ENCODE results near the gene UBE2E2. TPM values are rescaled to one million over a fixed set of nuclear protein-coding genes. Genes with fewer than 3 reads are reported as not detected.

Gene UBE2E2
- total RNA-seq, 1 experiment from 2014 or later = 12.2 TPM

- DNase-seq (ENCODE audit: low read depth) = no peak
Observed at GRCh38 chr3:23533996-23534395, 330.9 kb downstream of the UBE2E2 start.

GRCh38 chr3:23537101-23537551 lies 334.0 kb downstream of the UBE2E2 start:
- DNase-seq (ENCODE audit: low read depth) = no peak

DNA sequence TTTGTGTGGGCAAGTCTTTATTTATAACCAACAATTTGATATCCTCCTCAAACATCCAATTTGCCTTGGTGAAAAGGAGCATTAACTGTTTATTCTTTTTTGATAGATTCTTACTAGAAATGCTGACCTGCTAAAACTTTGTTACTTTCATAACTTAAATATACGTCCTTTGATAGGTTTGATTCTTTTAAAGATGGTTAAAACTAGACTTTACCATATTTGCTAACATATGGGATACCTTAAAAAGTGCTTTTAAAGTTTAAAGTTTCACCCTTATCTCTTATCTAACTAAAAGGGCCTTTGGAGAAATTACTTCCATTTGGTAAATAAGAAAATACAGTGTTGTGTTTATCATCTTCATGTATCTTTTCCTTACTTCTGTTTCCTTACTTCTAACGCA lies 336.1 kb downstream of the UBE2E2 start:
- DNase-seq (ENCODE audit: low read depth) = no peak

GRCh38 chr3:23540600-23540999 lies 337.5 kb downstream of the UBE2E2 start:
- peak; percentile 5 for DNase-seq (ENCODE audit: low read depth)

DNA sequence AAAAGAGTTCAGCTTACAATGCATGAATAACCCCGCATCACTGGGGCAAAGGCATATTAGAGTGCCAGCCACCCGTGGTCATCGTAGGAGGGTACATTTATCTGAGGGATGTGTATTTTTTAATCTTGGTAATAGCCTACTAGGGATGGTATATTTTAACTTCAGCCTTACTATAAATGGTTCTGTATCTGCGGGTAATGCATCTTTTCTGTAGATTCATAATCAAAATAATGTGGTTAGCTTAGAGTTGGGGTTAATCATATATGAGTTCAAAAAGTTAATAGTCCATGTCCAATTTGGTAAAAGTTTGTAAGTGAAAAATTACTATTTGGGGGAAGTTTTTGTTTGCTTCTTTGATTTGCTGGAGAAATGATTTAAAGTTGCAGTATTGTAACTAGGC lies 339.0 kb downstream of the UBE2E2 start:
- DNase-seq (ENCODE audit: low read depth) = no peak

GRCh38 chr3:23546181-23546580 lies 343.1 kb downstream of the UBE2E2 start:
- DNase-seq (ENCODE audit: low read depth) = no peak

- DNase-seq (ENCODE audit: low read depth) = no peak
Observed at GRCh38 chr3:23547905-23548650, 345.0 kb downstream of the UBE2E2 start.

DNA sequence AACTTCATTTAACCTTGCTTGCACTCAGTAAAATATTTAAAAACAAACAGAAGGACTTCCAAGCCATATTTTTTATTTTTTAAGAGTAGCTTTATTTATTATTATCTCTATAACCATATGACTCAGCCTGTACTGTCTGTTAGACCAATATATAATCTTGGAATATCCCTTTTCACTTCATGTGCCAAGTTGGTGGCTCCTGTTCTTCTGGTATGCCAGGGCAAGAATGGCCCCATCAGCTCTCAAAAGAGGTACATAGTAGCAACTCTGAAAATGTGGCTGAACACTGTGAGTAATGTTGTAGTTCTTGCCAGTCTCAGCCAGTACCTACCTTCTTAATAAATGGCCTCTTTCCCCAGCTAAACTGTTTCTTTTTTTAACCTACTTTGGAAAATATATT lies 345.6 kb downstream of the UBE2E2 start:
- DNase-seq (ENCODE audit: low read depth) = no peak

GRCh38 chr3:23549148-23549910 lies 346.2 kb downstream of the UBE2E2 start:
- DNase-seq (ENCODE audit: low read depth) = no peak

DNA sequence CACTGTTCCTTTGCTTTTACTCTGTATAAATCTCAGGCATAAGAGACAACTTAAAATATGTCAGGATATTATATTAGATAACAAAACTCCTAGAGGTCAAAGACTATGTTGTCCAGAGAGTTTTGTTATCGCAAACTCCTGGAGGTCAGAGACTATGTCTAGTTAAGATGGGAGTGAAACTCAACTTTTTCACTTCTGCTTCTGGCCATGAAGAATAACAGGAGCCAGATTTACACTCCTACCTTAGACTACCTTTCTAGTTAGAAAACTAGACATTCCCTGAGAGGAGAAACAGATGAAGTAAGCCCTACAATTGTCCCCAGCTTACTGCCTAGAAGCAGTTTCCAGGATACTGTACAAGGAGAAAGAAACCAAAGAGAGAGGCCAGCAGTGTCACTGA lies 347.3 kb downstream of the UBE2E2 start:
- no peak for DNase-seq (ENCODE audit: low read depth)

DNA sequence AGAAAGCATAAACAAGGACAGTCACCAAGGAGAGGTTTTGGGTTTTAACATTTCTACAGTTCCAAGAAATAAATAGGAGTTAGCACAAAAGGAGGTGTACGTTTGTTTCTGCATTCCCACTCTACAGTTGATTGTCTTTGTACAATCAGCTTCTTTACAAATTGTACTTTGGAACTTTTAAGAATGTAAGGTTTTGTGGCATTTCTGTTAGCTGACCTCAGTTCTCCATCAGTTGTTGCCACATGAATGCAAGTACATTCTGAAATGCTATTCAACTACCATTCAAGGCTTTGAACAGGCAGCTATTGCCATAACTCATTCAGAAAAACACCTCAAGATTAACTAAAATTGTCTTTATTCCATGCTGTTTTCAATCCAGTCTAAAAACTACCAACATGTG lies 349.4 kb downstream of the UBE2E2 start:
- DNase-seq (ENCODE audit: low read depth) = no peak

- DNase-seq (ENCODE audit: low read depth) = no peak
Observed at GRCh38 chr3:23553353-23553752, 350.2 kb downstream of the UBE2E2 start.

GRCh38 chr3:23565041-23565775 lies 362.1 kb downstream of the UBE2E2 start:
- peak; percentile 12 for DNase-seq (ENCODE audit: low read depth)

- DNase-seq (ENCODE audit: low read depth) = no peak
Observed at GRCh38 chr3:23566499-23566898, 363.4 kb downstream of the UBE2E2 start.

- peak; percentile 82 for DNase-seq (ENCODE audit: low read depth)
Observed at GRCh38 chr3:23567917-23568316, 364.8 kb downstream of the UBE2E2 start.

DNA sequence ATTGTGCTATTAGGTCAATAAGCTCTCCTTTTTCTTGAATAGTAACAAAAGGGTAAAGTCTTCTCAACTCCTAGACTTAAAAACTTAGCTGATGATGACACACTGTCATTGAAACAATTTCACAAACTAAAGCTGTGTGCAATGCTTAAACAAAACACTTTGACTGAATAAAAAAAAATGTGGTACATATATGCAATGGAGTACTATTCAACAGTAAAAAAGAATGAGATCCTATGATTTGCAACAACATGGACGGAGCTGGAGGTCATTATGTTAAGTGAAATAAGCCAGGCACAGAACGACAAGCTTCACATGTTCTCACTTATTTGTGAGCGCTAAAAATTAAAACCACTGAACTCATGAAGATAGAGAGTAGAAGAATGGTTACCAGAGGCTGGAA lies 370.7 kb downstream of the UBE2E2 start:
- DNase-seq (ENCODE audit: low read depth) = no peak

DNA sequence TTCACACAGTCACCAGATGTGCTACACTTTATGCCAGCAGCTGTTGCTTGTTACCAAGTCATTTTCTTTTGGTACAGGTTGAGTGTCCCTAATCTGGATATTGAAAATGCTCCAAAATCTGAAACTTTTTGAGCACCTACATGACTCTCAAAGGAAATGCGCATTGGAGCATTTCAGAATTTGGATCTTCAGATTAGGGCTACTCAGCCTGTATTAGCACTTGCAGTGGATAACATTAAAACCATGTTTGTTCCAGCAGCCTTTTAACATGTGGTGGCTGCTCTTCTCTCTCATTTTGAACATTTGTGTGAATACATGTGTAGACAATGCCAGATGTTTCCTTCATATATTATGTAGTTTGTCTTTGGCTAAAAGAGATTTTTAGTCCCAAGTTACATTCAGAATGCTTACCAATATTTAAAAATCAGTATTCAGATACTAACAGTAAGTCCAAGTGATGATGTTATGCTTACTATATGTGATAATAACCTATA lies 371.7 kb downstream of the UBE2E2 start:
- DNase-seq (ENCODE audit: low read depth) = no peak

DNA sequence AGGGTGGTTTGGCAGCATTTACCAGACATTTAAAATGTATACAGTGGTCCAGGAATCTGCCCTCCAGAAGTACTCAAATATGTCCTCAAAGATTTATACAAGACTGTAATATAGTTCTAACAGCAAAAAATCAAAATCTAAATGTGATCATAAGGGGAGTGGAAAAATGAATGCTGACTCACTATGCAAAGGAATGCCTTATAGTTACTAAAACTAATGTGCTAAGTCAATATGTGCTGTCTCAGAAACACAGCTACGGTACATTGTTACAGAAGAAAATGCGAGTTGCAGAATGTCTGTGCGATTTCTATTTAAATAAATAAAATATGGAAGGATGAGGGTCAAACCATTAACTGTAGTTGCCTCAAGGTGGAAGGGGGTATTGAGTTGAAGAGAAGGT lies 372.6 kb downstream of the UBE2E2 start:
- no peak for DNase-seq (ENCODE audit: low read depth)

GRCh38 chr3:23576379-23576959 lies 373.3 kb downstream of the UBE2E2 start:
- DNase-seq (ENCODE audit: low read depth) = no peak

DNA sequence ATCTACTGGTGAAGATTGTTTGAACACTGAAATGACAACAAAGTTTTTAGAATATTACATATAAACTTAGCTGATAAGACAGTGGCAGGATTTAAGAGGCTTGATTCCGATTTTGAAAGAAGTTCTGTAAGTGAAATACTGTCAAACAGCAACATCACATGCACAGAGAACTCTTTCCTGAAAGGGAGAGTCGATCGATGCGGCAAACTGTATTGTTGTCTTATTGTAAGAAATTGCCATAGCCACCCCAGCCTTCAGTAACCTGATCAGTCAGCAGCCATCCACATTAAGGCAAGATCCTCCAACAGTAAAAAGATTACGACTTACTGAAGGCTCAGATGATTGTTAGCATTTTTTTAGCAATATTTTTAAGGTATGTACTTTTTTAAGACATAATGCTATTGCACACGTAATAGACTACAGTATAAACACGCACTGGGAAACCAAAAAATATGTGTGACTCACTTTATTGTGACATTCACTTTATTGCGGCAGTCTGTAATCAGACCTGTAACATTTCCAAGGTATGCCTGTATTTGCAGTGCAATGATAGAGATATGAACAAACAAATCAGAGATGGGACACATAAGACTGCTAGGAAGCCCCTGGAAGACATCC lies 377.1 kb downstream of the UBE2E2 start:
- no peak for DNase-seq (ENCODE audit: low read depth)

GRCh38 chr3:23583980-23584740 lies 381.0 kb downstream of the UBE2E2 start:
- DNase-seq (ENCODE audit: low read depth) = no peak
